Astrocyte of the hippocampus (primary cell): ENCODE data around the gene PCBD2.
"Not testable (repeated sequence)": the region's sequence is repeated elsewhere in the genome, so short reads cannot be mapped to it uniquely, and the experiment has no call there.

Experiments
- DNase-seq: peaks from one replicate; pipeline ENCODE4 v3.0.0; 2011; ENCODE audit warnings: low read depth, low spot score

Gene PCBD2

DNA sequence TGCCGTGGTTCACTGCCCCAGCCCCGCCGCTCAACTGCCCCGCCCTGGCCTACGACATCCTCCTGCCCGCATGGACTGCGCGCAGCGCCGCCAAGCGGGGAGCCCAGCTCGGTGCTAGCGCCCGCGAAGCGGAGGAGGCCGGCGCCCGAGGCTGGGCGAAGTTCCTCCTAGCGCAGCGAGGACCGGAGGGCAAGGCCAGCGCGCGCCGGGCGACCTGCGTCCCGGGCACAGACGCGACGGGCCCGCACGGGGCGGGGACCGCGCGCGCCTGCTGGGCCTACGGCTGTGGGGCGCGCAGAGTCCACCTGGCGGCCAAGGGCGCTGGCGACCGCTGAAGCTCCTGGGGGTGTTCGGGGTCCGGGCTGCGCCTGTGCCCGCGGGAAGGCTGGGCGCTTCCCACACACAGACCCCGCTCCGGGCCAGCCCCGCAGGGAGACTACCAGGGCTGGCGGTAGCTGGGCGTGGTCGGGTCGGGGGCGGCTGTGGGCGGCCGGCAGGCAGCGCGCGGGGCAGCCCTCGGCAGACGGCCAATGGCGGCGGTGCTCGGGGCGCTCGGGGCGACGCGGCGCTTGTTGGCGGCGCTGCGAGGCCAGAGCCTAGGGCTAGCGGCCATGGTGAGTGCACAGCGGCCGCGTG, at the start of gene PCBD2:
Gene PCBD2 (plus strand): TSS at position 522 of the 636 bp plus-strand sequence. CDS start 9 bp downstream, at position 531.
- DNase-seq, result peak; percentile 97

- not testable (repeated sequence) for DNase-seq
Measured at GRCh38 chr5:134856465-134856864, 48.5 kb upstream of the PCBD2 start.

GRCh38 chr5:134857401-134857800, 47.5 kb upstream of the PCBD2 start:
- DNase-seq, result no peak

GRCh38 chr5:134864707-134865106, 40.2 kb upstream of the PCBD2 start:
- no peak for DNase-seq

DNA sequence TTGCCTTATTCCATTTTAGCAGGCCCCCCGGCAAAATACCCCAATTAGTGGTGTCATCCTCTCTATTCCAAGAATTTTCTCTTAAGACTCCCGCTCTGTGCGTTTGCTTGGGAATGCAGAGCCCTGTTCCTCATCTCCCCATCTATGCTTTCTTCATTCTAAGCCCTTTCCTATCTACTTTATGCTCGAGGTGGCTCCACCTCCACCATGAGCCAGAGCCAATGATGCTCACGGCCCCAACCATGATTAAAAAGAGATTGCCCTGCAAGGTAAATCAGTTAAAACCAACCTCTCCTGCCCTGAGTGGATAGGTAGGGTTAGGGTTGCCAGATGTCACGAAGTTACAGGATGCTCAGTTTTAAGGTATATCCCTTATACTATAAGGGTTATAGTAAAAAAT, 31.4 kb upstream of the PCBD2 start:
- DNase-seq, result no peak

GRCh38 chr5:134873987-134874830, 30.7 kb upstream of the PCBD2 start, which contains the start of gene TXNDC15:
Gene TXNDC15 (plus strand): TSS chr5:134874371. CDS start chr5:134874428, 57 bp downstream.
- DNase-seq, result peak; percentile 95

GRCh38 chr5:134874831-134875655, 29.9 kb upstream of the PCBD2 start:
- DNase-seq, result peak; percentile 73

DNA sequence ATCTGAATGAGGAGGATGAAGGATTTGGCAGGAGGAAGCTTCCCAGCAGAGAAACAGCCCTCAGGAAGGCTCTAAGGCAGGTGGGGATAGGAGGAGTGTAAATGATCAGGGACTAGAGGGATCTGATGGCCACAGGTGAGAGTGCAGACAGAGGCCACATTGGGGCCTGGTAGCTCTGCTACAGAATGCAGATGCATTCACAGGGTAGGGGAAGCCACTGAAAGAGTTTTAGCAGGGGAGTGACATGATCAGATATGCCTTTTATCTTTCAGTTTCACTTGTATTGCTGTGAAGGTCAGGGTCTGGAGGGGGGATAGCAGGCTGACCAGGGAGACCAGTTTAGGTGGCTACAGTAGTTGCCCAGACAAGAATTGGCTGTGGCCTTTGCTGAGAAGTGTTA, 27.8 kb upstream of the PCBD2 start:
- no peak for DNase-seq

DNA sequence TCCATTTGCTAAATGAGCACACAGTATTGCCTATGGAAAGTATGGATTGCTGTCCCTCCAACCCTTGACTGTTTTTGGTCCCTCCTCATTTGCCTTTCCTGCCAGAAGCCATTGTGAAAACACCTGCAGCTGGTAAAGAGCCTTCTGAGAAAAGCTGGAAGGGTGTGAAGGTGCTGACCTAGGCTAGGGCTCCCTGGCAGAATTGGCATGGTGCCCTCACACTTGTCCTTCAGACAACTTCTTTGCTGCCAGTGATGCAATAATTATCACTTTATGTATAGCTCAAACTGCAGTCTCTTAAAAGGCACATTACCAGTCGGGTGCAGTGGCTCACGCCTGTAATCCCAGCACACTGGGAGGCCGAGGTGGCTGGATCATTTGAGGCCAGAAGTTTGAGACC, 26.5 kb upstream of the PCBD2 start:
- no peak for DNase-seq

GRCh38 chr5:134879456-134879855, 25.5 kb upstream of the PCBD2 start:
- no peak for DNase-seq

GRCh38 chr5:134880937-134881336, 24.0 kb upstream of the PCBD2 start:
- not testable (repeated sequence) for DNase-seq

GRCh38 chr5:134881711-134882110, 23.2 kb upstream of the PCBD2 start:
- DNase-seq, result not testable (repeated sequence)

DNA sequence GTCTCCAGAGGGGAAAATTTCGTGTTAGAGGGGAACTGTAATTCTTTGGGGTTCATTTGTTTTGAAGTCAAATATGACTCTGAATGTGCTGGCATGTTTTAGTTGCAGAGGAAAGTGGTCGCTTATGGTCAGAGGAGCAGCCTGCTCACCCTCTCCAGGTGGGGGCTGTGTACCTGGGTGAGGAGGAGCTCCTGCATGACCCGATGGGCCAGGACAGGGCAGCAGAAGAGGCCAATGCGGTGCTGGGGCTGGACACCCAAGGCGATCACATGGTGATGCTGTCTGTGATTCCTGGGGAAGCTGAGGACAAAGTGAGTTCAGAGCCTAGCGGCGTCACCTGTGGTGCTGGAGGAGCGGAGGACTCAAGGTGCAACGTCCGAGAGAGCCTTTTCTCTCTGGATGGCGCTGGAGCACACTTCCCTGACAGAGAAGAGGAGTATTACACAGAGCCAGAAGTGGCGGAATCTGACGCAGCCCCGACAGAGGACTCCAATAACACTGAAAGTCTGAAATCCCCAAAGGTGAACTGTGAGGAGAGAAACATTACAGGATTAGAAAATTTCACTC, 17.3 kb upstream of the PCBD2 start:
- DNase-seq, result no peak

DNA sequence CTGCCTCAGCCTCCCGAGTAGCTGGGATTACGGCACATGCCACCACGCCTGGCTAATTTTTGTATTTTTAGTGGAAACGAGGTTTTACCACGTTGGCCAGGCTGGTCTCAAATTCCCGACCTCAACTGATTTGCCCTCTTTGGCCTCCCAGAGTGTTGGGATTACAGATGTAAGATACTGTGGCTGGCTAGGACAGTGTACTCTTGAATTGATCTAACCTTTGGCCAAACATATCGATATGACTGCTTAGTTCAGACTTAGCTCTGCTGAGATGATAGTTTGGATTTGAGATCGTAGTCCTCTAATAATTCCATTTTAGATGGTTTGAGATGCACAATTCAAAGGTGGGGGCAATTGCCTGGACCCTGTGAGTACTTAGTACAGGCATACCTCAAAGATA, 15.6 kb upstream of the PCBD2 start:
- no peak for DNase-seq

DNA sequence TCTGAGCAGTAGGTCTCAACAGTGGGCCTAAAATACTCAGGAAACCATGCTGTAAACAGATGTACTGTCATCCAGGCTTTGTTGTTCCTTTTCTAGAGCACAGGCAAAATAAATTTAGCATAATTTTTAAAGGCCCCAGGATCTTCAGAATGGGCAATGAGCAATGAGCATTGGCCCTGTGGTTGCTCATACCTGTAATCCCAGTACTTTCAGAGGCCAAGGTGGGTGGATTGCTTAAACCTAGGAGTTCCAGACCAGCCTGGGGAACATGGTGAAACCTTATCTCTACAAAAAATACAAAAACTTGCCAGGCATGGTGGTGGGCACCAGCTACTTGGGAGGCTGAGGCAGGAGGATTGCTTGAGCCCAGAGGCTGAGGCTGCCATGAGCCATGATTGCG, 13.5 kb upstream of the PCBD2 start:
- DNase-seq, result no peak

DNA sequence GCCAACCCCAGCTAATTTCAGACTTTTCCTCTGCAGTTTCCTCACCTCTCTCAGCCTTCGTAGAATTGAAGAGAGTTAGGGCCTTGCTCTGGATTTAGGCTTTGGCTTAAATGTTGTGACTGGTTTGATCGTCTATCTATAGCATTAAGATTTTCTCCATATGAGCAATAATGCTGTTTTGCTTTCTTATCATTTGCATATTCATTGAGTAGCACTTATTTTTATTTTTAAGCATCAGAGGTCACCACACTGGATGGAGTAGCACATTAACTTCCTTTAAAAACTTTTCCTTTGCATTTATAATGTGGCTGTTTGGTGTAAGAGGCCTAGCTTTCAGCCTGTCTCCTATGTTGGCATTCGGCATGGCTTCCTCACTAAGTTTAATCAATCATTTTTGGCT, 12.6 kb upstream of the PCBD2 start:
- DNase-seq, result no peak

DNA sequence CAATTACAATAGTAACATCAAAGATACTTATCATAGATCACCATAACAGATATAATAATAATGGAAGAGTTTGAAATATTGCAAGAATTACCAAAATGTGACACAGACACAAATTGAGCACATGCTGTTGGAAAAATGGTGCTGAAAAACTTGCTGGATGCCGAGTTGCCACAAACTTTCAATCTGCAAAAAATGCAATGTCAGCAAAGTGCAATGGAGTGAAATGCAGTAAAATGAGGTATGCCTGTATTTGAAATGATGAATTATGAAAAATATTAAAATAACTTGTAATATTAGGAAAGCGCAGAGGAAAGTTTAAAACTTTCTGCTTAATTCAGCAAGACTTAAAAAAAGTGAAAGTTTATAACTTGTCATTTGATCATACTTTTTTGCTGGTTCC, 12.0 kb upstream of the PCBD2 start:
- DNase-seq, result no peak

- no peak for DNase-seq
Measured at GRCh38 chr5:134893748-134894505, 11.0 kb upstream of the PCBD2 start.

- DNase-seq, result no peak
Measured at GRCh38 chr5:134902071-134902801, 2.7 kb upstream of the PCBD2 start.

- DNase-seq, result peak; percentile 77
Measured at GRCh38 chr5:134905246-134905996, 490 bp downstream of the PCBD2 start.
